HCT116 (cell line): ENCODE results near the gene TSPAN10. TPM values are rescaled to one million over a fixed set of nuclear protein-coding genes. Genes with fewer than 3 reads are reported as not detected.
A peak's percentile ranks its signal among the peaks of the same experiment; 100 is the strongest.
"Not testable (repeated sequence)": the region's sequence is repeated elsewhere in the genome, so short reads cannot be mapped to it uniquely, and the experiment has no call there.

Source experiments
- ATAC-seq: fragments of 200-7000 bp; cut with Tn5 transposase; 2 replicates; pipeline ENCODE4 v1.9.1; 2020; ENCODE audit warnings: mild to moderate bottlenecking, moderate library complexity
- BruUV-seq: library from RNA; stranded (reverse); fragments of 400-500 nt; replicated peaks from 2 replicates; lab custom pipeline; 2021; lab: Mats Ljungman, UMichigan
- CTCF ChIA-PET: fragments of 300-600 bp; sonication (Branson Sonifier 250); formaldehyde crosslinking; loops from one replicate; lab custom pipeline; 2021; ENCODE audit warnings: antibody characterized with exemption; lab: Charles Lee
- POLR2A ChIA-PET: fragments of 300-600, 350-600 bp; sonication (Branson Sonifier 250); formaldehyde crosslinking; loops from one replicate; lab custom pipeline; 2021; ENCODE audit warnings: antibody characterized with exemption; lab: Charles Lee
- RAD21 ChIA-PET, 2 experiments: fragments of 300-600 bp; sonication (Branson Sonifier 250); formaldehyde crosslinking; loops; one replicate each; lab custom pipeline; 2023; ENCODE audit warnings: low total read pairs in 2 of 2; ENCODE audit not compliant: uncharacterized antibody in 2 of 2, unreplicated experiment in 2 of 2, low non-redundant PET in 1 of 2; lab: Charles Lee
- DNase-seq: peaks from one replicate; pipeline ENCODE4 v3.0.0-alpha.2; 2010; ENCODE audit warnings: low read depth, low spot score
- H2AFZ ChIP-seq: fragments of 200-600 bp; shearing (Covaris generic), sonication (generic); 2 replicates; pipeline ENCODE4 v1.6.1; 2017; ENCODE audit warnings: low read depth, mixed run types, mixed read lengths, antibody characterized with exemption, low read length; ENCODE audit not compliant: poor library complexity, severe bottlenecking
- H3K27ac ChIP-seq: 2 replicates; pipeline ENCODE4 v1.5.1; 2012; ENCODE audit warnings: low read depth, low read length
- H3K27me3 ChIP-seq: fragments of 200-600 bp; sonication (generic); 2 replicates; pipeline ENCODE4 v1.6.1; 2016; ENCODE audit warnings: mixed run types, low read length, mixed read lengths; ENCODE audit not compliant: insufficient read depth
- H3K36me3 ChIP-seq, 2 experiments: fragments of 200-500 bp in 1 of 2; fragments of 200-600 bp in 1 of 2; sonication (Bioruptor generic) in 1 of 2; sonication (generic) in 1 of 2; 2 replicates each; pipeline versions ENCODE4 v1.5.1 to v1.6.1; 2014 to 2016; ENCODE audit warnings: low read length in 2 of 2, inconsistent platforms in 1 of 2, mixed read lengths in 1 of 2, mixed run types in 1 of 2; ENCODE audit not compliant: insufficient read depth in 2 of 2, control insufficient read depth in 1 of 2
- H3K4me1 ChIP-seq, 2 experiments: fragments of 200-600 bp in 1 of 2; sonication (generic) in 1 of 2; 2 replicates each; pipeline versions ENCODE4 v1.5.1 to v1.6.1; 2012 to 2017; ENCODE audit warnings: low read length in 2 of 2, inconsistent platforms in 1 of 2, mild to moderate bottlenecking in 1 of 2, mixed read lengths in 1 of 2, mixed run types in 1 of 2, moderate library complexity in 1 of 2; ENCODE audit not compliant: insufficient read depth in 2 of 2, control insufficient read depth in 1 of 2
- H3K4me2 ChIP-seq: fragments of 200-600 bp; sonication (generic); 2 replicates; pipeline ENCODE4 v1.6.1; 2017; ENCODE audit warnings: mixed run types, low read length, mixed read lengths
- H3K4me3 ChIP-seq, 2 experiments: fragments of 200-600 bp in 1 of 2; sonication (generic) in 1 of 2; replicated peaks in 1 of 2; 2 replicates each; pipeline ENCODE4 v1.5.1; 2011 to 2016; ENCODE audit warnings: low read length in 2 of 2, control low read depth in 1 of 2, low read depth in 1 of 2, mild to moderate bottlenecking in 1 of 2, mixed read lengths in 1 of 2, mixed run types in 1 of 2
- H3K79me2 ChIP-seq: fragments of 200-600 bp; sonication (generic); 2 replicates; pipeline ENCODE4 v1.6.1; 2017; ENCODE audit warnings: mild to moderate bottlenecking, mixed run types, low read length, moderate library complexity, mixed read lengths; ENCODE audit not compliant: insufficient read depth
- H3K9ac ChIP-seq: fragments of 200-600 bp; sonication (generic); 2 replicates; pipeline ENCODE4 v1.6.1; 2016; ENCODE audit warnings: low read length, mixed read lengths
- H3K9me2 ChIP-seq: fragments of 200-600 bp; sonication (generic), shearing (Covaris generic); 2 replicates; pipeline ENCODE4 v1.6.1; 2017; ENCODE audit warnings: mixed run types, mild to moderate bottlenecking, moderate library complexity; ENCODE audit not compliant: insufficient read depth
- H3K9me3 ChIP-seq, 2 experiments: fragments of 200-500 bp in 1 of 2; fragments of 200-600 bp in 1 of 2; sonication (Bioruptor generic) in 1 of 2; sonication (generic) in 1 of 2; 2 replicates each; pipeline ENCODE4 v1.6.1; 2014 to 2017; ENCODE audit warnings: low read length in 2 of 2, mixed read lengths in 2 of 2, inconsistent platforms in 1 of 2, low read depth in 1 of 2, mild to moderate bottlenecking in 1 of 2, mixed run types in 1 of 2, moderate library complexity in 1 of 2; ENCODE audit not compliant: control insufficient read depth in 1 of 2, insufficient read depth in 1 of 2
- H4K20me1 ChIP-seq: fragments of 200-600 bp; sonication (generic), shearing (Covaris generic); 2 replicates; pipeline ENCODE4 v1.6.1; 2017; ENCODE audit warnings: mixed run types, mild to moderate bottlenecking, moderate library complexity; ENCODE audit not compliant: insufficient read depth
- CEBPB ChIP-seq: IDR thresholded peaks from 2 replicates; pipeline ENCODE4 v1.6.1; 2012; ENCODE audit warnings: low read depth
- EGR1 ChIP-seq: IDR thresholded peaks from 2 replicates; pipeline ENCODE4 v1.6.1; 2012; ENCODE audit warnings: low read depth
- ELF1 ChIP-seq: IDR thresholded peaks from 2 replicates; pipeline ENCODE4 v1.6.1; 2012; ENCODE audit warnings: low read depth, borderline replicate concordance
- EZH2 ChIP-seq: fragments of 200-600 bp; sonication (generic); IDR thresholded peaks from 2 replicates; pipeline ENCODE4 v1.6.1; 2017; ENCODE audit warnings: antibody characterized with exemption, mixed run types
- EZH2phosphoT487 ChIP-seq: fragments of 200-600 bp; IDR thresholded peaks from 2 replicates; pipeline ENCODE4 v1.6.1; 2018; ENCODE audit warnings: antibody characterized with exemption, borderline replicate concordance
- JUND ChIP-seq: IDR thresholded peaks from 2 replicates; pipeline ENCODE4 v1.6.1; 2012
- POLR2A ChIP-seq: IDR thresholded peaks from 2 replicates; pipeline ENCODE4 v1.7.0; 2011; ENCODE audit warnings: borderline replicate concordance; ENCODE audit not compliant: insufficient read depth, insufficient read length; ENCODE audit errors: extremely low read depth
- POLR2AphosphoS5 ChIP-seq: IDR thresholded peaks from 2 replicates; pipeline ENCODE4 v1.6.1; 2011; ENCODE audit warnings: mild to moderate bottlenecking, low read depth, low read length, moderate library complexity
- RAD21 ChIP-seq: IDR thresholded peaks from 2 replicates; pipeline ENCODE4 v1.6.1; 2012; ENCODE audit warnings: low read depth, mild to moderate bottlenecking
- SP1 ChIP-seq: IDR thresholded peaks from 2 replicates; pipeline ENCODE4 v1.6.1; 2012; ENCODE audit warnings: low read depth
- YY1 ChIP-seq: IDR thresholded peaks from 2 replicates; pipeline ENCODE4 v1.6.1; 2011; ENCODE audit warnings: low read length, low read depth, moderate library complexity, mild to moderate bottlenecking; ENCODE audit not compliant: insufficient replicate concordance; ENCODE audit errors: extremely low read depth
- ZFX ChIP-seq: fragments of 450-650 bp; IDR thresholded peaks from 2 replicates; pipeline ENCODE4 v1.6.1; 2017
- ZNF274 ChIP-seq: fragments of 200-500 bp; sonication (Bioruptor generic); IDR thresholded peaks from 2 replicates; pipeline ENCODE4 v1.6.1; 2014; ENCODE audit warnings: mild to moderate bottlenecking, low read depth, low read length, inconsistent platforms
- intact Hi-C: fragments of 100-400 bp; cut with micrococcal nuclease; formaldehyde crosslinking; loops from 2 replicates; pipeline ENCODE4 v1.10.0; 2022
- total RNA-seq: library from RNA; stranded (reverse); gene quantifications from one replicate; pipeline ENCODE4 v1.2.1, GENCODE V29; 2021; ENCODE audit not compliant: unreplicated experiment
- TF ChIP-seq, protein P1 (sequence below): IDR thresholded peaks from 2 replicates; pipeline ENCODE4 v1.6.1; 2012; ENCODE audit warnings: low read depth
- TF ChIP-seq, protein P2 (sequence below): IDR thresholded peaks from 2 replicates; pipeline ENCODE4 v1.6.1; 2012
- TF ChIP-seq, protein P3 (sequence below): IDR thresholded peaks from 2 replicates; pipeline ENCODE4 v1.6.1; 2011; ENCODE audit warnings: mild to moderate bottlenecking, low read length, moderate library complexity; ENCODE audit not compliant: insufficient replicate concordance; ENCODE audit errors: extremely low read depth

The TSPAN10 gene
- total RNA-seq, 1 experiment from 2014 or later = 2.3 TPM

DNA sequence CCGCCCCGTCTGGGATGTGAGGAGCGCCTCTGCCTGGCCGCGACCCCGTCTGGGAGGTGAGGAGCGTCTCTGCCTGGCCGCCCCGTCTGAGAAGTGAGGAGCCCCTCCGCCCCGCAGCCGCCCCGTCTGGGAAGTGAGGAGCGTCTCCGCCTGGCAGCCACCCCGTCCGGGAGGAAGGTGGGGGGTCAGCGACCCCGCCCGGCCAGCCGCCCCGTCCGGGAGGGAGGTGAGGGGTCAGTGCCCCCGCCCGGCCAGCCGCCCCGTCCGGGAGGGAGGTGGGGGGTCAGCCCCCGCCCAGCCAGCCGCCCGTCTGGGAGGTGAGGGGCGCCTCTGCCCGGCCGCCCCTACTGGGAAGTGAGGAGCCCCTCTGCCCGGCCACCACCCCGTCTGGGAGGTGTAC is 18.7 kb upstream of the TSPAN10 start:
- H3K4me2 ChIP-seq, BruUV-seq, CTCF ChIA-PET, H3K9me3 ChIP-seq, H3K27me3 ChIP-seq, intact Hi-C loops, POLR2A ChIA-PET, H3K27ac ChIP-seq, RAD21 ChIA-PET, H3K4me1 ChIP-seq, DNase-seq, H3K9me2 ChIP-seq, H3K4me3 ChIP-seq, H2AFZ ChIP-seq, H3K9ac ChIP-seq, ATAC-seq: not testable (repeated sequence)
- peaks cover 14% of the 10 kb centered on the region; the same call in 1 of the 2 replicates for H4K20me1 ChIP-seq
- peaks cover 55 to 68% of the 10 kb centered on the region in 2 experiments for H3K36me3 ChIP-seq
- H3K79me2 ChIP-seq = peaks cover 85% of the 10 kb centered on the region

DNA sequence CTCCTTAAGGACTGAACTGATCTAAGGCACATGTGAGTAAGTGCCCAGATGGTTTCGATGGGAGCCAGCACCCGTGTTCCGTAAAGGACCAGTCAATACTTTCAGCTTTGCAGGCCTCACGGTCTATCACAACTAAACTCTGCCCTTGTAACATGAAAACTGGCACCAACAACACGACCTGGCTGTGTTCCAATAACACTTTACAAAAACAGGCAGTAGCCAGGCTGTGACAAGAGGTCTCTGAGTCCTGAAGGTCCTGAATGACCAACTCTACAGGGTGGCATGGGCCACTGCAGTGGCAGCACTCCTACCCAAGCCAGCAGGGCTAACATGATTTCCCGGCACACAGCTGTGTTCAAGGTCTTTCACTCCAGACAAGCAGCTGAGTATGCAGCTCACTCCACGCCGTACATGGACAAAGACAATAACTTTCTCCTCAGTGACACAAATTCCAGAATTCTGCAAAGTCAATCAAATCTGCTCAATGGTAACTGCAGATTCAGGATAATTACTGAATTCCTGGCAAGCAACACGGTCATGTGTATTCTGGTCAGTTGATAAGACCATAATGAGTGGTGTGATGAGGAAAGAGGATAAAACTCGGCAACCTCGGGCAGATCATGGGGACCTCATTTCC is 15.4 kb upstream of the TSPAN10 start:
- Histone ChIP-seq H4K20me1 (peaks cover 14% of the 10 kb centered on the region; the same call in 1 of the 2 replicates), H3K36me3 (peaks cover 67 to 73% of the 10 kb centered on the region in 2 experiments), H3K27ac (no peak overlapping the region), H3K9me2 (no peaks in the 10 kb centered on the region), H3K4me1 (no peaks in the 10 kb centered on the region), H3K9ac (no peak overlapping the region), H2AFZ (no peak overlapping the region), H3K4me2 (no peak overlapping the region), H3K4me3 (no peak overlapping the region), H3K79me2 (peaks cover 80% of the 10 kb centered on the region), H3K27me3 (no peaks in the 10 kb centered on the region), H3K9me3 (no peaks in the 10 kb centered on the region)
- DNase-seq = no peak
- TSS peak; percentile 19 for BruUV-seq
- no peak for ATAC-seq
- ChIA-PET CTCF (no interaction called here), POLR2A (no interaction called here), RAD21 (no interaction called here)
- intact Hi-C loops = no loop called here
- TF ChIP-seq CEBPB = no peak
- TF ChIP-seq, protein P1, sequence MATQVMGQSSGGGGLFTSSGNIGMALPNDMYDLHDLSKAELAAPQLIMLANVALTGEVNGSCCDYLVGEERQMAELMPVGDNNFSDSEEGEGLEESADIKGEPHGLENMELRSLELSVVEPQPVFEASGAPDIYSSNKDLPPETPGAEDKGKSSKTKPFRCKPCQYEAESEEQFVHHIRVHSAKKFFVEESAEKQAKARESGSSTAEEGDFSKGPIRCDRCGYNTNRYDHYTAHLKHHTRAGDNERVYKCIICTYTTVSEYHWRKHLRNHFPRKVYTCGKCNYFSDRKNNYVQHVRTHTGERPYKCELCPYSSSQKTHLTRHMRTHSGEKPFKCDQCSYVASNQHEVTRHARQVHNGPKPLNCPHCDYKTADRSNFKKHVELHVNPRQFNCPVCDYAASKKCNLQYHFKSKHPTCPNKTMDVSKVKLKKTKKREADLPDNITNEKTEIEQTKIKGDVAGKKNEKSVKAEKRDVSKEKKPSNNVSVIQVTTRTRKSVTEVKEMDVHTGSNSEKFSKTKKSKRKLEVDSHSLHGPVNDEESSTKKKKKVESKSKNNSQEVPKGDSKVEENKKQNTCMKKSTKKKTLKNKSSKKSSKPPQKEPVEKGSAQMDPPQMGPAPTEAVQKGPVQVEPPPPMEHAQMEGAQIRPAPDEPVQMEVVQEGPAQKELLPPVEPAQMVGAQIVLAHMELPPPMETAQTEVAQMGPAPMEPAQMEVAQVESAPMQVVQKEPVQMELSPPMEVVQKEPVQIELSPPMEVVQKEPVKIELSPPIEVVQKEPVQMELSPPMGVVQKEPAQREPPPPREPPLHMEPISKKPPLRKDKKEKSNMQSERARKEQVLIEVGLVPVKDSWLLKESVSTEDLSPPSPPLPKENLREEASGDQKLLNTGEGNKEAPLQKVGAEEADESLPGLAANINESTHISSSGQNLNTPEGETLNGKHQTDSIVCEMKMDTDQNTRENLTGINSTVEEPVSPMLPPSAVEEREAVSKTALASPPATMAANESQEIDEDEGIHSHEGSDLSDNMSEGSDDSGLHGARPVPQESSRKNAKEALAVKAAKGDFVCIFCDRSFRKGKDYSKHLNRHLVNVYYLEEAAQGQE = no peak
- no peak for TF ChIP-seq RAD21
- no peak for TF ChIP-seq POLR2A
- TF ChIP-seq JUND = no peak
- no peak for TF ChIP-seq ZFX
- TF ChIP-seq POLR2AphosphoS5 = no peak
- no peak for TF ChIP-seq EZH2phosphoT487
- TF ChIP-seq EGR1 = no peak
- TF ChIP-seq ELF1 = no peak
- no peak for TF ChIP-seq SP1
- TF ChIP-seq EZH2 = no peak
- TF ChIP-seq, protein P2, sequence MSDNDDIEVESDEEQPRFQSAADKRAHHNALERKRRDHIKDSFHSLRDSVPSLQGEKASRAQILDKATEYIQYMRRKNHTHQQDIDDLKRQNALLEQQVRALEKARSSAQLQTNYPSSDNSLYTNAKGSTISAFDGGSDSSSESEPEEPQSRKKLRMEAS = no peak
- TF ChIP-seq YY1 = no peak
- TF ChIP-seq, protein P3, sequence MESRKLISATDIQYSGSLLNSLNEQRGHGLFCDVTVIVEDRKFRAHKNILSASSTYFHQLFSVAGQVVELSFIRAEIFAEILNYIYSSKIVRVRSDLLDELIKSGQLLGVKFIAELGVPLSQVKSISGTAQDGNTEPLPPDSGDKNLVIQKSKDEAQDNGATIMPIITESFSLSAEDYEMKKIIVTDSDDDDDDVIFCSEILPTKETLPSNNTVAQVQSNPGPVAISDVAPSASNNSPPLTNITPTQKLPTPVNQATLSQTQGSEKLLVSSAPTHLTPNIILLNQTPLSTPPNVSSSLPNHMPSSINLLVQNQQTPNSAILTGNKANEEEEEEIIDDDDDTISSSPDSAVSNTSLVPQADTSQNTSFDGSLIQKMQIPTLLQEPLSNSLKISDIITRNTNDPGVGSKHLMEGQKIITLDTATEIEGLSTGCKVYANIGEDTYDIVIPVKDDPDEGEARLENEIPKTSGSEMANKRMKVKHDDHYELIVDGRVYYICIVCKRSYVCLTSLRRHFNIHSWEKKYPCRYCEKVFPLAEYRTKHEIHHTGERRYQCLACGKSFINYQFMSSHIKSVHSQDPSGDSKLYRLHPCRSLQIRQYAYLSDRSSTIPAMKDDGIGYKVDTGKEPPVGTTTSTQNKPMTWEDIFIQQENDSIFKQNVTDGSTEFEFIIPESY = no peak
- TF ChIP-seq ZNF274 = no peak
